SK-N-DZ (cell line): ENCODE measurements around the gene TUBA3E.
"Not testable (repeated sequence)": the region's sequence is repeated elsewhere in the genome, so short reads cannot be mapped to it uniquely, and the experiment has no call there.

Experiments used
- DNase-seq: peaks from one replicate; pipeline ENCODE4 v3.0.0-alpha.2; 2015; ENCODE audit warnings: low spot score

Gene TUBA3E

DNA sequence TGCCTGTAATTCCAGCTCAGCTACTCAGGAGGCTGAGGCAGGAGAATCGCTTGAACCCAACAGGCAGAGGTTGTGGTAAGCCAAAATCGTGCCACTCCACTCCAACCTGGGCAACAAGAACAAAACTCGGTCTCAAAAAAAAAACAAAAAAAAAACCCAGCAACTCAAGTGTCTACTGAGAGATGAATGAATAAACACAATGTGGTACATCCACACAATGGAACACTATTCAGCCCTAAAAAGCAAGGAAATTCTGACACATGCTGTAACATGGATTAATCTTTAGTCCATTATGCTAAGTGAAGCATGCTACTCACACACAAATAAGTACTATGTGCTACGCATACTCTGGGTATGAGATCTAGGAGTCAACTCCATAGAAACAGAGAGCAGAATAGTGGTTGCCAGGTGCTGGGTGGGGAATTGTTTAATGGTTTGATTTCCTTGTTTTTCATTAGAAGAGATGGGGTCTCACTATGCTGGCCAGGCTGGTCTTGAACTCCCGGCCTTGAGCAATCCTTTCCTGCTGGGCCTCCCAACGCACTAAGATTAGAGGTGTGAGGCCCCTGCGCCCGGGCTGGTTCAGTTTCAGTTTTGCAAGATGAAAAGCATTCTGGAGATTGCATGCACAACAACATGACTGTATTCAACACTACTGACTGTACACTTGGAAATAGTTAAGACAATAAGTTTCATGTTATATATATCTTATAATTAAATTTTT lies 32.8 kb downstream of the TUBA3E start:
- DNase-seq = no peak

DNA sequence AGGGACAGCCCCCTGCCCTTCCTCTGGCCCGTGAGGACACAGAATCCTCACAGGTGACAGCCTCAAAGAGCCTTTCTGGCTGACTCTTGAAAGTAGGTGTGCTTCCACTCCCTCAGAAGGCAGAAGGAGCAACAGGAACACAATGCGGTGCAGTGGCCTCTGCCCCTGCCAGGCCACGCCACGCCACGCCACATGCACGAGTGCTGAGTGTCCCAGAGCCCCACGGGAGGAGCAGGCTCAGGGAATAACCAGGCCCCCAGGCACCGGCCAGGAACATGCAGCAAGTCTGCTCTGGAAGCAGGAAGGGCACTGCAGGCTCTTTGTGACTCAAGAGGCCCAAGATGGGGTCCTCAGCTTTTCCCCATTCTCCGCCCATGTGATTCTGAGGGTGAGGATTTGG lies 35.3 kb downstream of the TUBA3E start:
- DNase-seq = no peak

DNA sequence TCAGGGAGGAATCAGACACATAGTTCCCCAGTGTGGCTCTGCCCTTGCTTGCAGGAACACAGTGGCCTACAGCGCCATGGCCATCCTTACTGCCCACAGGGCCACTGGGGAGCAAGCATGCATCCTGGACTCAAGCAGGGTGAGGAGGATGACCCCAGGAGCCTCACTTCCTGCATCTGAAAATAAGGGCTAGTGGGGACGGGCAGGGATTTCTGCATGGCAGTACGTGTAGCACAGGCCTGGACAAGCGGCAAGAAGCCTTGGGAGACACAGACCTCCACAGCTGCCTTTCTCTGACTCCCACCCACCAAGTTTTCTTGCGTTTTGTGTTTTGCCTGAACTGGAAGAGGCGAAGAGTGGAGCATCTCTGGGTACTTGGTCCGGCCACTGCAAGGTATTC lies 35.8 kb downstream of the TUBA3E start:
- DNase-seq = not testable (repeated sequence)

DNA sequence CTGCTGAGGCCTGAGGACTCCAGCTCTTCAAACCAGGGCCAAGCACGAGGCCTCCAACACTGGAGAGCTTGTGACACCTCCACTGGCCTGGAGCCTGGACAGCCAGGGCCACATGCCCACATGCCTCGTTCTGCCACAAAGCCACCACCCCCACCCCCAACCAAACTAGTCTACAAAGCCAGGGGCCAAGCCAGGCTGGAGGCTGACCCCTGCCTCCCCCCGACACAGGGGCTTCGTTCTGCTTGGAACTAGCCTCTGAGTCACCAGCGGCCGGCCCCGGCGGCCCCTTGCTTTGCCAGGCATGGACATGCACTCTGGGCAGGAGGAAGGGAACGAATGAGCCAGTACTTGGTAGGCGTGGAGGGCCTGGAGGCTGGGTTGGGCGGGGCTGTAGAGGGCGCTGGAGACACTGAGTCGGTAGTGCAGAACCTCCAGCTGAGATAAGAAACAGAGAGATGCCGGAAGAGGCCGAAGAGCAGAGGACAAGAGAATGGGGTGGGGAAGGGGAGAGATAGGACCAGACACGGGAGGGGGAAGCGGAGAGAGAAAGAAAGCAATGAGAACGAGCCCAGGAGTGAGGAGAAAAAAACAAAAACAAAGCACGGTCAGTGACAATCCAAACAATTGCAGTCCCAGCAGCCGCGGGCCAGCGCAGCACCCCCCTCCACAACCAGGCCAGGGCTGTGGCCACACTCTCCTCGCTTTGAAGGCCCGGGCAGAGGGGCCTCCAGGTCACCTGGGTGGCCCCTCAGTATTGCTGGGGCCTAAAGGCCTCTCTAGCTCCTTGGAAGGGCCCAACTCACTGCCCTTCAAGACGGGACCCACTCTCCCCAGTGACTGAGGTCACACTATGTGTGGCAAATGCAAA lies 37.2 kb downstream of the TUBA3E start:
- not testable (repeated sequence) for DNase-seq

DNA sequence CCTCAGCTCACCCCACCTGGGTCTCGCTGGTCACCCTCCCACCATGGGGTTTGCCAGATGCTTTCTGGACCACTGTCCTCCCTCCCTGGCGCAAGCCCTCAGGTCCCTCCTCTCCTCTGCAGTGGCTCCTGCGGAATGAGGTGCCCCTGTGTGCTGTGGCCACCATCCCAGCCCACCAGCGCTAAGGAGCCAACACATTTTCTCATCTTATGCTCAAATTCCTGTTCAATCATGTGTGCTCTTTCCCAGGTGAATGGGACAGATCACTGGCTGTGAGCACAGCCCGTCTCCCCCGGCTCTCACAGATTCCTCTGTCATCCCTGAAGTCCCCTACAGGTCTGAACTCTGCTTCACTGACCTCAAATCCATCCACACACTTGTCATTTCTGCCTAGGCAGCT lies 38.1 kb downstream of the TUBA3E start:
- DNase-seq = no peak

DNA sequence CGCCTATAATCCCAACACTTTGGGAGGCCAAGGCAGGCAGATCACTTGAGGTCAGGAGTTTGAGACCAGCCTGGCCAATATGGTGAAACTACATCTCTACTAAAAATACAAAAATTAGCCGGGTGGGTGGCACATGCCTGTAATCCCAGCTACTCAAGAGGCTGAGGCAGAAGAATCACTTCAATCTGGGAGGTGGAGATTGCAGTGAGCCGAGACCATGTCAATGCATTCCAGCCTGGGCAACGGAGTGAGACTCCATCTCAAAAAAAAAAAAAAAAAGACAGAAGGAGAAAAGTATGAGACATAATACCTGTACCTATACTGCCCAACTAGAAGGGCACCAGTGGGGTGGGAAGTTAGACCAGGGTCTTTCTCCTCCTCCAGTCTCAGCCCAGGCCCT lies 38.9 kb downstream of the TUBA3E start:
- not testable (repeated sequence) for DNase-seq

DNA sequence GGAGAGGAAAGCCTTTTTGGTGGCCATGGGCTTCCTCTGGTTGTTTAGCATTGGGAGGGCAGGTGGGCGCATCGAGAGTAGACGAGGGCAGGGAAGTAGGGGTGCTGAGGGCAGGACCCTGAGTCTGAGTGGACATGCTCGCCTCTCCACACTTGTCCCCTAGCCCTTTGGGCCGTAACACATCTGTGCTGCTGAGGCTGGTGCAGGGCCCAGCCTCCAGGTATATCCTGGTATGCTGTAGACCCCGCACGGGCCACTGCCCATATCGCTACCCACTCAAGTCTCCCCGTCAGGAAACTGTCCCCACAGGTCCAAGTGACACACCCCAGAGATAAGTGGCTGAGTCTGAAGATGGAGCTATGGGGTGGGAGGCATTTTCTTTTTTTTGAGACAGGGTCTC lies 39.6 kb downstream of the TUBA3E start:
- no peak for DNase-seq

DNA sequence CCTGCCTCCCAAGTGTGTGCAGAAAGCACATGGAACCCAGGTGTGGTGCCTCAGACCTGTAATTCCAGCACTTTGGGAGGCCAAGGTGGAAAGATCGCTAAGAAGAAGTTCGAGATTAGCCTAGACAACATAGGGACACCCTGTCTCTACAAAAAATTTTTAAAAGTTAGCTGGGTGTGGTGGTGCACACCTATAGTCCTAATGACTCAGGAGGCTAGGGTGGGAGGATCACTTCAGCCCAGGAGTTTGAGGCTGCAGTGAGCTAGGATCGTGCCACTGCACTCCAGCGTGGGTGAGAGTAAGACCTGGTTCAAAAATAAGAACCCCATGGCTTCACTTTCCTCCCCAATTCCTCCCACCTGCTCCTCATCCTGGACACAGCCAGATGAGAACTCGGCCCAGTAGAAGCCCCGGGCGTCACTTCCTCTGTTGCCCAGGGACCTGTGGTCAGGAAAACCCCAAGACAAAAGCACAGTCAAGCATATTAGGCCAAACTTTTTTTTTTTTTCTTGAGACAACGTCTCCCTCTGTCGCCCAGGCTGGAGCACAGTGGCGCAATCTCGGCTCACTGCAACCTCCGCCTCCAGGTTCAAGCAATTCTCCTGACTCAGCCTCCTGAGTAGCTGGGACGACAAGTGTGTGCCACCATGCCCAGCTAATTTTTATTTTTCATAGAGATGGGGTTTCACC lies 40.3 kb downstream of the TUBA3E start:
- not testable (repeated sequence) for DNase-seq

DNA sequence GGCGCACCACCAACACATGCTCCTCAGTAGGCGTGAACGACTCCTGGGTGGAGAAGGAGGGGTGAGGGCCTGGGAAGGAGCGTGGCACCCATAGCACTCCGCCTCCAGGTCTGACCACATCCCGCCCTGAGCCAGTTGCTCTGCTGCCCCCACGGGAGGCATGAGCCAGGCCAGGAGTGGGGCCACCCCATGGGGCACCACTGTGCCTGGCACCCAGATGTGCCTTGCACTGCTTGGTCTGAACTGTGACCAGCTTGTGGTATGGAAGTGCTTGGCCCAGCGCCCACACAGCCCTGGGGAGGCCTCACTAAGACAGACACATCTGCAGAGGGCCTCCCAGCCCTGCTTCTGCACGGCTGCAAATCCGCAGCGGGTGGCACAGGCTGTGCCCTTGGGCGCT lies 40.9 kb downstream of the TUBA3E start:
- DNase-seq = not testable (repeated sequence)

DNA sequence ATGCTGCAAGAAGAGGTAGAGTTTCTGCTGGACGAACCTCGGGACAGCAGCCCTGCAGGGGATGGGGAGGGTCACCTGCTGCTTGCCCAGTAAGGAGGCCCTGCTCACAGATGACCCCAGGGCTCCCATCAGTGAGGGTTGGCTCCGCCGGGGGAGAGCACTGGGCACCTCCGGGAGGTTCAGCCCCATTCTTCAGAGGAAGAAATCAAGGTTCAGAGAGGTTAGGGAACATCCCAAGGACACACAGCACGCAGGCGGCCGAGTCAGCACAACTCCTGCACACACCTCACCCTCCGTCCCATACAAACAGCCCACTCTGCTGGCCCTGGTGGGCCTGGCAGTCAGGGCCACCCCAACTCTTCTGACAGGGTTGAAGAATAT lies 41.6 kb downstream of the TUBA3E start:
- no peak for DNase-seq

DNA sequence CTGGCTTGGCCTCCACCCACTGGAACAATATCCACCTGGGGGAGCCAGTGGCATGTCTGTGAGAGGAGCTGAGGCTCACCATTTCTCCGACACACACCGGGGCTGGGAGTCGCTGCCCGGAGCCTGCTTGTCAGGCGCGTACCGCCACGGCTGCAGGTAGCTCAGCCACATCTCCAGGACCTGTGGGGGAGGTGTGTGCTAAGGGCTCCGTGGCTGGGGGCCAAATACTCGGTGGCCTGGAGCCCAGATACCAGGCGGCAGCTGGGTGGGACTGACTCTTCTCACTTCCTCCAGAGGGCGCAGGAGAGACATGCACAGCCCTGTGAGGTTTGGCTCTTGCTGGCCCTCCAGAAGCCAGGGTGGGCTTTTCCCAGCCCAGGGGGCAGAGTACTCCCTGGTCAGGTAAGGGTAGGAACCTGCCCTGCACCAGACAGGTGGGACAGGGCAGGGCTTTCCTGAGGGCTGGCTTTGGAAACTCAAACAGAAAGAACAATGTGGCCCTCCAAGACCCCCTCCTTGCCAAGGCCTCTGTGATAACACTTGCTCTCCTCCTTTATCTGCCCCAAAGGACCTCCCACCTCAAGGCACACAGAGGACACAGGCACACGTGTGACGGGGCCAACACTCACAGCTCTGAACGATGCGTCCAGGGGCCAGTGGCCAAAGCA lies 42.1 kb downstream of the TUBA3E start:
- peak; percentile 45 for DNase-seq

DNA sequence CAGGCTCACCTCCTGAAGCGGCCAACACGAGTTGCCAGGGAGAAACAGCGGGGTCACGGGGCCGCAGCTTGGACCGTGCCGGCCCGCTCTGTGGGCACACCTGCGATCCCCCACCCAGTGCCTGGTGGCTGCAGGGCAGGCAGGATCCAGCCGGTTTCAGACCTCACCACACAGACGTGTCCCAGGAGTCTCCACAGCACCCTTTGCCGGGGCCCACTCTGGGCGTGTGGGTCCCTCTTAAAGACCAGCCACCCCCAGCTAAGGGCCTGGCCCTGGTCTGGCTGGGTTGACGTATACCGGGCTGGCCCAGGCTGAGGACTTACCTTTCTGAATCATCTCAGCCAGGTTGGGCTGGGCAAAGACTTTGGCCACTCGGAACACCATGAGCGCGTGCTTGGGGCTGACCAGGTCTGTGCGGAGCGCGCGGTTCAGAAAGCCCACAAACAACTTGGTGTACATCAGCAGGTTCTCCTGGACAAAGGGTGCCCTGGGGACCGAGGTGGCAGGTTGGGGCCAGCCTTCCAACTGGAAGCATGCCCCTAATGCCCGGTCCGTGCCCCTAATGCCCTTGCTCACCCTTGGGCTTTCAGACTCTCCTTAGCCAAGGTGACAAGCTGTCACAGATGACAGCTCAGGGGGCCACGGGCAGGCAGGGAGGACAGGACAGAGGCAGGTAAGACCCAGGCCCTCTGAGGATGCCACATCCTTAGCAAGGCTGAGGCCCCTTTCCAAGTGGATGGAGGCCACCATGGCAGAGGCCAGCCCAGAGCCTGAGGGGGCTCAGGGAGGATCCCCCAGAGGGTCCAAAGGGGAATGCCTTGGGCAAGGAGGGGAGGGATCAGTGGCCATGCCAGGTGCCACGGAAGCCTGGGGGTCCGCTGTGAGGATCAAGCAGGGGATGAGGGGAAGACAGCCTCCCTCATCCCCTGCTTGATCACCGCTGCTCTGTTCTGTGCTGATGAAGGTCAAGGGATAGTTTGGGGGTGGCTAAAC lies 43.2 kb downstream of the TUBA3E start:
- DNase-seq = no peak

DNA sequence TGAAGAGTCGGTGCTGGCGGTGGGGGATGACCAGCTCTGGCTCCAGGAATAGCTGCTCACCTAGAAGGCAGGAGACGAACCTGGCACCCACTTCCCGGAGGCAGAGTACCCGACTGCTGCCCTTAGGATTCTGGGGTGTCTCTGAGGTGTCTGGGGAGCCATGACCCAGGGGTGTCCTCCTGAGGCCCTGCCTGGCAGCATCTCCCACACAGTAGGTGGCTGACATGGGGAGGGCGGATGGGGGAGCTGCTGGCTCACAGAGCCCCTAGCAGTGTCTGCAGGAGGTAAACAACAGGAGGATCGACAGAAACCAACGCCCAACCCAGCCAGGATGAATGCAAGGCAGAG lies 43.8 kb downstream of the TUBA3E start:
- DNase-seq = not testable (repeated sequence)

DNA sequence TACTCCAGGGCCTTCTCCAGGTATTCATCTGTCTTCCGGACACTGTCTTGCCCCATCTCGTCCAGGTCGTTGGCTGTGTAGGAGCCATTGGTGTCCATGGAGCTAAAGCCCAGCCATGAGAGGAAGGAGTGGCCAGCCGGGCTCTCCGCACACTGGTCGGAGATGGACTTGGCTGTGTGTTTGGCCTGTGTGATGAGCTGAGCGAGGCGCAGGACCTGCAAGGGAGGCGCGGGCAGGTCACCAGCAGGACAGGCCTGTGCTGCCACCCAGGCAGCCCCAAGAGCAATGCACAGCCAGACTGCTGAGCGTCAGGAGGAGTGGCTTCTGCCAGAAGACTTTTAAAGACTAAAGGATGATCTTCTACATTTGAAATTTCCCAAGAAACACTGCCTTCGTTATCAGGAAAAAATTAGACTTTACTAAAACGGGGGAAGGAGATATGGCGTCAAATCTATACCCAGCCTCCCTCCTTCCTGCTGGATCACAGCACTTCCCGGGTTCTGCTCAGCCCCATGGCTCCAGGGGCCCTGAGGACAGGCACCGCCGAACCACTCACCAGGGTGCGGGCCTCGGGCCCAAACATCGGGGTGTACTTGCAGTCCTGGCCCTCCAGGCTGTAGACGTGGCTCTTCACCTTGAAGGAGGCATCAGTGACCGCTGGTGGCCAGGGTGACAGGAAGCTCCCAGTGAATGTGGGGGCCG lies 44.4 kb downstream of the TUBA3E start:
- not testable (repeated sequence) for DNase-seq

DNA sequence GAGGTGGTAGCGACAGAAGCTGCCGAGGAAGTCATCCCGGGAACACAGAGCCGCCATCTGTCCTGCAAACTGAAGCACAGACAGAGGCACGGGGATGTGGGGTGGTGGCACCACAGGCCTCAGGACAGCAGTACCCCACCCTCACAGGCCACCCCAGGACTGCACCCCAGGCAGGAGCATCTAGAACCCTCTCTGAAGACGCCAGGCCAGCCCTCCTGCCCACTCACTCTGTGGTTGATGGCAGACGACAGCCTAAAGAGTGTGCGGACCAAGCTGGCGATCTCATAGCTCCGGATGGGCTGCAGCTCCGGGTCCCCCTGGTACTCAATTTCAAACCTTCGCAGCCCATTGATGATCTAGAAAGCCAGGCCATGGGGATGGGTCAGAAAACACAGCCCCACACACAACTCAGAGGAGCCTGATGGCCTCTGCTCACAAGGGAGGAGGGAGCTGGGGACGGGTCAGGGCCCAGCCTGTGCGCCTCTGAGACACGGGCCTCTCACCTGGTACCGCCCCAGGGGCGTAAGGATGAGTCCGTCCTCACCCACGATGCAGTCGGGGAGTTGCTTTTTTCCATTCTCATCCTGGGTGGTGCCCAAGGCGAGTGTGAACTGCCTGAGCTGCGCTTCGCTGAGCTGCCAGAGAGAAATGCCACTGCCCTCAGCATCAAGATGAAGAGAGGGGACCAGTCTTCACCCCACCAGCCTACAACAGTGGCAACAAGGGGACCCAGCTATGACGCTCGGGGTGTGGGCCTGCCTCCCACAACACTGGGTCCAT lies 45.2 kb downstream of the TUBA3E start:
- no peak for DNase-seq

DNA sequence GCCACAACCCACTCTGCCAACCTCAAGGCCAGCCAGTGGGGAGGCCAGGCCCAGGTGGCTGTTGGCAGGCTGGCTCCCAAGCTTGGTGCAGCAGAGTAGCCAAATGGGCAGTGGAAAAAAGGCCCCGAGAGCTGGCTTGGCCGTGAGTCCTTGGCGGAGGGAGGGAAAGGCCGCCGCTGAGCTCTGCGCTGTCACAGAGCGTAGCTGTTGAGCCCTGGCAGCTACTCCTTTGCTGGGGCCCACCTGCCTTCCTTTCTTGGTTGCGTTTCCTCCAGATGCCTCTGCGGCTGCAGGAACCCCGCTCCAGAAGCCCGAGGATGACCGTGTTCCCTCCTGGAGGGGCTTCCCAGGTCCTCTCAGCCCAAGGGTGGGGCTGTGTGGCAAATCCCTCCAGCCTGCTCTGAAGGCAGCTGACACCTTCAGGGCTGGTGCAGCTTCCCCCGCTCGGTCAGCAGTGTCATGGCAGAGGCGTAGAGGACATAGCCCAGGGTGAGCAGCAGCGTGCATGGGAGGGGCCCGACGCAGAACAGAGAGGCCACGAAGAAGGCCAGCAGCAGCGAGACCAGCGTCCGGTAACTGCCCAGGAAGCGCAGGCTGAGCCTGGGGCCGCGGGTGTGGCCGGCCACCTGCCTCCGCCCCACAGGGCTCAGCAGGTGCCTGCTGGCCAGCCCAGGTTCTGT lies 46.0 kb downstream of the TUBA3E start:
- DNase-seq = not testable (repeated sequence)

DNA sequence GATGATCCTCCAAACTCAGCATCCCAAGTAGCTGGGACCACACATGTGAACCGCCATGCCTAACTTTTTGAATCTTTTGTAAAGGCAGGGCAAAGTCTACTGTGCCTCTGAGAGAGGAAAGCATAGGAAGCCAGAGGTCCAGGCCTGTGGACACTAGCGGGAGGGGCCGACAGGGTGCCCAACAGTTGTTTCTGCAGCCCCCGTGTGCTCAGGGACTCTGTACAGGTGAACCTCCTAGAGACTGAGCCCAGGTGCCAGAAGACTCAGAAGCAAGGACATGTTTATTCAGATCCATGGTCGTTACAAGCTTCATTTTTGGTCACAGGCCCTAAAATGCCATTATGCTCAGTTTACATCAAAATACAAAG lies 47.1 kb downstream of the TUBA3E start:
- DNase-seq = not testable (repeated sequence)
